HG02973 (cell line): ENCODE results near the gene FTO.
"Not testable (repeated sequence)": the region's sequence is repeated elsewhere in the genome, so short reads cannot be mapped to it uniquely, and the experiment has no call there.

Experiments used
- ATAC-seq: cut with Tn5 transposase; IDR thresholded peaks from one replicate; pipeline ENCODE4 v1.9.1; 2021; ENCODE audit warnings: moderate library complexity; ENCODE audit not compliant: unreplicated experiment

The FTO gene

DNA sequence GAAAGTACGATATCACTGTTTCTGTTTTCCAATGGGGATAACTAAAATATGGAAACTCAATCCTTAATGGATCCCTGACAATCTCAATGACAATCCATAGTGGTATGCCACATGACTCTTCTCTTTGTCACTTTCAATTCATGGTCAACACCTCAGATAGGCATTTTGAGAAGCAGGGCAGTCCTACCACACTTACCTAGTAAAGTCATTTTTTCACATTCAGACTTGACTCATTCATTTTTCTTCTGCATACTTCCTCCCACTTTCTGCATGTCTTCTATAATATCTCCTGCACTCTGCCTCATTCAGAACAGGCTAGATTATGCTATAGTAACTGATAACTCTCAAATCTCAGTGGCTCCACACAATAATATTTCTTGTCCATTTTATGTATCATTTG is 117.5 kb downstream of the FTO start:
- no peak for ATAC-seq

GRCh38 chr16:53821957-53822625 is 118.1 kb downstream of the FTO start:
- no peak for ATAC-seq

DNA sequence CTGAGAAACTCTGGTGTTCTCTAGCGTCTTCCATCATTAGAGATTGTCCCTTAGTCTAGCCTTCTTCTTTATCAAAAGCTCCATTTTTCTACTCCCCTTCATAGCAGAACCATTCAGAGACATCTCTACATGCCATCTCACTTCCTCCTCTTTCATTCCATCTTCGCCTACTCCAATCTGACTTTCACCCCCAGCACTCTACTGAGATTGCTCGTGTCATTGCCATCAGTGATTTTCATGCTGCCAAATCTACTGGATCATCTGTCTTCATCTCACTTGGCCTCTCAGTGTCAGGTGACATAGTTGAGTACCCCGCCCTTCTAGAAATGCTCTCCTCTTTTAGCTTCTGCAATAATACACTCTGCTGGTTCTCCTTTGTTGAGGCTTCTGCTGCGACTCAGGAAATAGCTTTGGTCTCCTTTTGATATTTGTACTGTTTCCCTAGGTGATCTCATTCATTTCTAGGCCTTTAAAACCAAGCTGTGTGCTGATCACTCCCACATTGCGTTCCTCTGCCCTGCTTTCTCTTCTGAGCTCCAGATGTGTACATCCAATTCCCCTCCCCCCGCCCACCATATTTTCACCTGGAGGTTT is 119.1 kb downstream of the FTO start:
- ATAC-seq = no peak

DNA sequence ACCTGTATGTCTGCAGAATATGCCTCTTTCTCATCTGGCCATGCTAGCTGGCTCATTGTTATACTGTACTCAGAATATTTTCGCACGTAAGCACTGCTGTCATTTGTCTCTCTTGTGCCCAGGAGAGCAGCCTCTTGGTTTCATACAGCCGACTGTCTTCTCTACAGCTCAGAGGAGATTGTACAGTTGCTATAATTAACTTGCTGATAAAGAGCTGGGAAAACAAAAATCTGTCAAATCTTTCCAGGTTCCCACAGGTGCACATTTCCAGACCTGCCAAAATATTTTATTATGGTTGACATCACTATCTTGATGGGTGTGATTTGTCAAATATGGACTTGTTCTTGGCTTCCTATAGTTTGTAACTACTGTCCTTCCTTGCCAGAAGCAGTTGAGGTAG is 122.7 kb downstream of the FTO start:
- no peak for ATAC-seq

- ATAC-seq = no peak
Measured at GRCh38 chr16:53827741-53828140, 123.8 kb downstream of the FTO start.

- no peak for ATAC-seq
Measured at GRCh38 chr16:53829186-53829747, 125.3 kb downstream of the FTO start.

- no peak for ATAC-seq
Measured at GRCh38 chr16:53832896-53833544, 129.1 kb downstream of the FTO start.

GRCh38 chr16:53836142-53836541 is 132.2 kb downstream of the FTO start:
- ATAC-seq = no peak

DNA sequence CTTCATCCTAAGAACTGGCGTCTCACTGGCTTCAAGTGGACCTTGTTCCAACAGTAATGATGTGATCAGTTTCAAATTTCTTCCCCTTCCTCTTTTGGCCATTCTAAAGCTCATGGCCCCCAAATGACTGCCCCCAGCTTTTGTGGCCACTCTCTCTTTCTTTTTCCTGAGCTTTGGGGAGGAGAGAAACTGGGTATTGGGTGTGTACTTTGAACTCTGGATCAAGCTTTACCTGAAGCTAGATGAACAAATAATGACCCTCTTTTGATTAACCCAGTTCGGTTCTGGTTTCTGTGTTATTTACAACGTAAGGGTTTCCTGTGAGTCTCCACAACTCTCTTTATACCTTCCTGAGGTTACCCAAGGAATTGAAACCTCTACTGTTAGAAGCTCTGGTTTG is 132.7 kb downstream of the FTO start:
- no peak for ATAC-seq

DNA sequence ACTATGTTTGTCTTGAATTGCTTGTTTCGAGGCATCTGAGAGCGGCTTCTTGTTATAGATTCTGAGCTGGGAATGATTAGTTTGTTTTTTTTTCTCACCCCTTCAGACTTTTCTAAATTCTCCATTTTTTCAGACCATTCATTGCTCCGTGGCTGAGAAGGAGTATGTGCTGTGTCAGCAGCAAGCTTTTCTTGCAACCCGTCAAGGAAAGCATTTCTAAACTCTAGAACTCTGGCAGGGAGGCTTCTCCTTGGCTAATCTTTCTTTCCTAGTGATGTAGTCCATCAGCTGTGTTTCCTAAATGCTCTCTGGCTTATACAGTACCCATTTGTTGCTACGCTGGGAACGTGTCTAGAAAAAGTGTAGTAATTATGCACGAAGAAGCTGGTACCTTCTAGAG is 133.5 kb downstream of the FTO start:
- ATAC-seq = no peak

- no peak for ATAC-seq
Measured at GRCh38 chr16:53839150-53839549, 135.2 kb downstream of the FTO start.

- no peak for ATAC-seq
Measured at GRCh38 chr16:53840456-53840855, 136.5 kb downstream of the FTO start.

- ATAC-seq = no peak
Measured at GRCh38 chr16:53841884-53842283, 137.9 kb downstream of the FTO start.

GRCh38 chr16:53843084-53843483 is 139.1 kb downstream of the FTO start:
- ATAC-seq = no peak

DNA sequence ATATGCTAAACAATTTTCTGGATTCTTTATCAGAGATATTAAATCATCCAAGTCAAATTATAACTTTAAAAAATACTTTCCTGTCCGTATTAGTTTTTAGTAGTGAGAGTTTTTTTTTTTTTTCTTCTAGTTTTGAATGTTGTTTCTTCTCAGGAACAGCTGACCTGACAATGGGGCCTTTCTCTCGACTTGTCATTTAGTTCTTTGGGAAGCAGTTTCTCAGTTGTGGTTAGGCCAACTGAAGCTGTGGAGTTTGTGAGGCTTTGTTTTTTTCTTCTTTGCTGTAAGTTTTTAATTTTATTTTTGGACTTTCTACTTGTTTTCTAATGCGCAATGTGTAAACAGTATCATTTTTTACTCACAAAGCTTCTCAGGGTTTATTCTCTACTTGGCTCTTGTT is 140.8 kb downstream of the FTO start:
- ATAC-seq = no peak

DNA sequence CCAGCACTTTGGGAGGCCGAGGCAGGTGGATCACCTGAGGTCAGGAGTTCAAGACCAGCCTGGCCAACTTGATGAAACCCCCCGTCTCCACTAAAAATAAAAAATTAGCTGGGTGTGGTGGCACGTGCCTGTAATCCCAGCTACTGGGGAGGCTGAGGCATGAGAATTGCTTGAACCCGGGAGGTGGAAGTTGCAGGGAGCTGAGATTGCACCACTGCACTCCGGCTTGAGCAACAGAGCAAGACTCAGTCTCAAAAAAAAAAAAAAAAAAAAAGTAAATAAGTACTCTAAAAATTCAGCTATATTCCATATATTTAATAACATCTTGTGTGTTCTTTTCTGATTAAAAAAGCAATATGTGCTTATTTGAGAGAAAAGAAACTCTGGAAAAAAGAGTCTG is 142.6 kb downstream of the FTO start:
- not testable (repeated sequence) for ATAC-seq

- no peak for ATAC-seq
Measured at GRCh38 chr16:53846971-53847370, 143.0 kb downstream of the FTO start.

DNA sequence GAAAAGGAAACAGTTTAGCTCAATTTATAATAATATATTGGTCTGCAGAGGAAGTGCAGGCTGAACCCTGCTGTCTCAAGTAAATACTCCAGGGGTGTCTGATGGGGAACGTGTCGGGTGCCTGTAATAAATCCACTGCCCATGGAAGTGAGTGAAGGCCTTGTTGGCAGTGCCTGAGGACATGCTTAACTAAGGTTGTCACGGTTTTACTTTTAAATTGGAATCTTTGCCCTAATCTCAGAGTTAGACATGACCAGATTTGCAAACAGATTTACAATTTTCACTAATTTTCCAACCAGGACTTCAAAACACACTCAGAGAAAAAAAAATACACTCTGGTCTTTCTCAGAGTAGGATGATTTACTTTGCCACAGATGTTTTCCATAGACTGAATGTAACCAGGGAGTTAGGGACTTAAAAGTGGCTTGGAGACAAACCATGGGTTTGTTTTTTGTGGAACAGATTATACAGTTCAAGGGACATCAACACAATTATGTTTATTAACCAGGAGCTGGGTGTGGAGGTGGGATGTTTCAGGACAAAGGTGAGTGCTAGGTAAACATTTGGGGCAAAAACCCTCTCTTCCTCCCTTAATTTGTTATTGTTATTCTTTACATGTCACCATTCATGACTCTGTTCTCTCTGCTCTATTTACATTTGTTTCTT is 144.5 kb downstream of the FTO start:
- no peak for ATAC-seq

- ATAC-seq = no peak
Measured at GRCh38 chr16:53848950-53849349, 145.0 kb downstream of the FTO start.

DNA sequence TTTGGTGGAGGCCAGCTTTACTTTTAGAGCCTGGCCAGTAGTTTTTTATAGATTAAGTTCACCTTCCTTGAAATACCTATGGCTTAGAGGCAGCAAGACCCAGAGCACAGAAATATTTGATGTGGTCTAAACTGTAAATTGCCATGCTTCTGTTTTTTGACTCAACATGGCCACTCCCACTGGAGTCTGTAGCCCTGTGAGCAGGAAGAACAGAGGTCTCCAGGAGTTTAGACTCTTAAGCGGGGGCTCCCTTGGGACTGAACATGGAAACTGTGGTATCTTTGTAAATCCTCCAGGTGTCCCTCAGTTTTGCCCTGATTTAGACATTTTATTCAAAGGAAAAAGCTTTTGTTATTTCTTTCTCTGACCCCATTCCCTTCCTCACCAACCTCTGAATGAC is 145.6 kb downstream of the FTO start:
- ATAC-seq = no peak

- ATAC-seq = no peak
Measured at GRCh38 chr16:53849994-53850393, 146.0 kb downstream of the FTO start.

DNA sequence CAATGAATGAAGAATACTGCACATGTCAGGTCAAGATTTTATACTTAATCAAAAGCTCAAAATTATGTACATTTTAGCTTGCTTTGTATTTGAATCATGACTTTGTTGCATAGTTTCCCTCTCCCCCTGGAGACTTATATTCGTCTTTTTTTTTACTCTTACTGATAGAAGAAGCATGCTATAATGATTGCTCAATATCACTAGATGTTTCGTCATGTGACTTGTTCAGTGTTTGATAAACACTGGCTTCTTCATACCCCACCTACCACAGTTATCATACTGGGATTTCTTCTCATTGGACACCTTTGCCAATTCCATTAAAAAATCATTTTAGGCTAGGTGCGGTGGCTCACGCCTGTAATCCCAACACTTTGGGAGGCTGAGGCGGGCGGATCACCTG is 148.7 kb downstream of the FTO start:
- ATAC-seq = no peak
